HG02759 (cell line): Measurements from ENCODE around the gene FBXO42.
"Not testable (repeated sequence)": the region's sequence is repeated elsewhere in the genome, so short reads cannot be mapped to it uniquely, and the experiment has no call there.

Experiments used
- ATAC-seq: cut with Tn5 transposase; IDR thresholded peaks from one replicate; pipeline ENCODE4 v1.9.1; 2021; ENCODE audit warnings: mild to moderate bottlenecking, moderate library complexity; ENCODE audit not compliant: unreplicated experiment

FBXO42 gene

GRCh38 chr1:16266411-16267118, 85.7 kb downstream of the FBXO42 start:
- no peak for ATAC-seq

- ATAC-seq, result no peak
These were observed 90.2 kb downstream of the FBXO42 start for GRCh38 chr1:16262067-16262466.

GRCh38 chr1:16260814-16261213, 91.5 kb downstream of the FBXO42 start:
- ATAC-seq, result no peak

- ATAC-seq, result no peak
These were observed 93.6 kb downstream of the FBXO42 start for GRCh38 chr1:16258591-16259135.

- no peak for ATAC-seq
These were observed 94.3 kb downstream of the FBXO42 start for GRCh38 chr1:16257968-16258367.

GRCh38 chr1:16257556-16257955, 94.7 kb downstream of the FBXO42 start:
- not testable (repeated sequence) for ATAC-seq

- no peak for ATAC-seq
These were observed 95.8 kb downstream of the FBXO42 start for GRCh38 chr1:16256478-16256877.

GRCh38 chr1:16254263-16254928, 97.9 kb downstream of the FBXO42 start:
- no peak for ATAC-seq

GRCh38 chr1:16253332-16253922, 98.9 kb downstream of the FBXO42 start:
- no peak for ATAC-seq

GRCh38 chr1:16252912-16253311, 99.4 kb downstream of the FBXO42 start:
- no peak for ATAC-seq

GRCh38 chr1:16251381-16251780, 100.9 kb downstream of the FBXO42 start:
- no peak for ATAC-seq

GRCh38 chr1:16250524-16251251, 101.6 kb downstream of the FBXO42 start:
- ATAC-seq, result no peak

GRCh38 chr1:16249596-16250241, 102.6 kb downstream of the FBXO42 start:
- no peak for ATAC-seq

GRCh38 chr1:16248603-16249516, 103.4 kb downstream of the FBXO42 start:
- ATAC-seq, result no peak

- no peak for ATAC-seq
These were observed 104.3 kb downstream of the FBXO42 start for GRCh38 chr1:16248007-16248436.

- ATAC-seq, result no peak
These were observed 104.8 kb downstream of the FBXO42 start for GRCh38 chr1:16247441-16247840.

- ATAC-seq, result no peak
These were observed 105.3 kb downstream of the FBXO42 start for GRCh38 chr1:16246961-16247360.

- not testable (repeated sequence) for ATAC-seq
These were observed 106.0 kb downstream of the FBXO42 start for GRCh38 chr1:16246239-16246638.

- ATAC-seq, result no peak
These were observed 106.6 kb downstream of the FBXO42 start for GRCh38 chr1:16245476-16246196.
